NCI-H1436 (cell line): ENCODE results near the gene CD9.
A peak's percentile ranks its signal among the peaks of the same experiment; 100 is the strongest.
"Not testable (repeated sequence)": the region's sequence is repeated elsewhere in the genome, so short reads cannot be mapped to it uniquely, and the experiment has no call there.

Experiments
- DNase-seq: peaks from one replicate; lab custom pipeline; 2025; lab: John Stamatoyannopoulos, UW

The CD9 gene

DNA sequence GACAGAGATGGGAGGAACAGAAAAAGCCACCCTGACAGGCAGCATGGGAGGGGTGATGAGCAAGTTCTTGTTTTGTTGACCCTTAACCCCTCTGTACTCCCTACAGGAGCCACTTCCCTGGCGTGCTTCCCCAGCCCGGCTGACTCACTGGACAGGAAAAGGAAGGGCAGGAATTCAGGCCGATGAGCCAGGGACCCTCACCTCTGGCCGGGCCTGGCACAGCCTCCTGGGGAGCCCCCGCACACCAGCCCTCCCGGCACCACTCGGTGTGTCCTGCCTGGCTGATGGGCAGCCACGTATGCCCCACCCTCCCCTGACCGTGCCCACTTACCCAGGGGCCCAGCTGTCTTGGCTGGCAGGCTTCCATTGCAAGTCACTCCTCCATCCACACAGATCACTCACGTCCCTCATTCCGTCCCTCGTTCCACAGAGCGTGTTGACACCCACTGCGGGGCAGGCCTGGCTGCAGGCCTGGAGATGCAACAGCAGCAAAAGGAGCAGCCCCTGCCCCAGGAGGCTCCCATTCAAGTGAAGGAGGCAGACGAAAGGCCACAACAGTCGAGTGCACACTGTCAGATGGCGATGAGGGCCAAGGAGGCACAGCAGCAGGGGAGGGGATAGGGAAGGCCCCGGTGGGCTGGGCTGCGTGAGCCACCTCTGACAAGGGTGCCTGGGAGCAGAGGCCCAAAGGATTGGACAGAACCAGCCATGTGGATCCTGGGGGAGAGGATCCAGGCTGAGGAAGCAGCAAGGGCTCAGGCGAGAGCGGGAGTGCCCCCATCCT, 19.7 kb upstream of the CD9 start:
- no peak for DNase-seq

DNA sequence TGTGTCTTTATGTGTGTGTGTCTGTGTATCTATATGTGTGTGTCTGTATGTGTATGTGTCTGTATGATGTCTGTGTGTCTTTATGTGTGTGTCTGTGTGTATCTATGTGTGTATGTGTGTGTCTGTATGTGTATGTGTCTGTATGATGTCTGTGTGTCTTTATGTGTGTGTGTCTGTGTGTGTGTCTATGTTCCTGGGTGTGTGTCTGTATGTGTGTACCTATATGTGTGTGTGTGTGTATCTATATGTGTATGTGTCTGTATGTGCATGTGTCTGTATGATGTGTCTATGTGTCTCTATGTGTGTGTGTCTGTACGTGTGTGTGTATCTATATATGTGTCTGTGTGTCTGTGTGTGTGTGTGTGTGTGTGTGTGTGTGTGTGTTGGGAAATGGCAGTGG, 19.0 kb upstream of the CD9 start:
- no peak for DNase-seq

DNA sequence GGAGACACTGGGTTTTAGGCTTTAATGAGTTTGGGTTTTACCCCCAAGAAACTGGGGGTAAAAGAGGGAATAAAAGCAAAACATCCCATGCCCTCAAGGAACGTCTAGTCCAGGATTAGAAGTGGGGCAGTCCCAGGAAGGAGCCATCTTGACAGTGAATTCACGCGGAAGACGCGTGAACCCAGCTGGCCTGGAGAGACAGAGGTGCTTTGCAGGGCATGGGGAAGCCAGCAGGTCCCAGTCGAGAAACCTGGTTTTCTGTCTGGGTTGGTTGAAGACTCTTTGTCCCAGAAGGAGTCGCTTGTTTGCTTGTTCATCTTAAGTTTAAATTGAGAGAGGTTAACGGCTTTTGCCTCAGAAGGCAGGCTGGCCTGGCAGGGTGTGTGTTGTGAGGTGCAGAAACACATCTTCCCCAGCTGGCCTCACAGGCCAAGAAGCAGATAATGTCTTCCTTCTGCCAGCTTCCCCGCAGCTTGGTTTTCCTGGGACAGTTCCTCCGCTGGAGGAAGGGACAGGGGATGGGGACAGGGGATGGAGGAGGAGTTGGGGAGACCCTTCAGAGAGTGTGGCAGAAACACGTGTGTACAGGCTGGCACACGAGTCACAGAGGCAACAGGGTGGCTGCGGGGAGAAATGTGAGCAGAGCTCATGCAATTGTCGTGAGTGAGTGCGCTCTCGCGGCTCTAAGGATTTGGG, 18.5 kb upstream of the CD9 start:
- DNase-seq: no peak

DNA sequence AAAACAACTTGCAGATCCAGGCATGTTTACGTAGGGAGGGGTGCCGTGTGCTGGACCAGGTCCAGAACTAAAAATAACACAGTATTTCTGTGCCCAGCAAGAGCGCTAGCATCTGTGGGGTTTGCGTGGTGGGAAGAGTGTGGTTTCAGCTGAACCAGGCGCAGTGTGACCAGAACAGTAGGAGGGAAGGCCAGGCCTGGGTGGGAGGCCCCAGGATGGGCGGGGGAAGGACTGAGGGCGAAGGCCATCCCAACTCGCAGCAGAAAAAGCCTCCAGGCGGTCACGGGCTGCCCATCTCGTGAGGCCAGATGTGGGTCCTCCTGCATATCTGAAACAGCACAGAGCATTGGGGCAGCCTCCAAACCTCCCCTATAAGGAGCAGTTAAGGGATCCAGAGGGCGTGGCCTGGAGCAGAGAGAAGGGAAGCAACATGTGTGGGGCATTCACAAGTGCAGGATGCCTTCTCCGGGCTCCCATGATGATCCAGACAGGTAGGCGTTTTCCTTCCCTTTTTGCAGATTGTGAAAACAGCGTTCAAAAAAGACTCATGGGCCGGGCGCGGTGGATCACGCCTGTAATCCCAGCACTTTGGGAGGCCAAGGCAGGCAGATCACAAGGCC, 17.8 kb upstream of the CD9 start:
- DNase-seq: no peak

DNA sequence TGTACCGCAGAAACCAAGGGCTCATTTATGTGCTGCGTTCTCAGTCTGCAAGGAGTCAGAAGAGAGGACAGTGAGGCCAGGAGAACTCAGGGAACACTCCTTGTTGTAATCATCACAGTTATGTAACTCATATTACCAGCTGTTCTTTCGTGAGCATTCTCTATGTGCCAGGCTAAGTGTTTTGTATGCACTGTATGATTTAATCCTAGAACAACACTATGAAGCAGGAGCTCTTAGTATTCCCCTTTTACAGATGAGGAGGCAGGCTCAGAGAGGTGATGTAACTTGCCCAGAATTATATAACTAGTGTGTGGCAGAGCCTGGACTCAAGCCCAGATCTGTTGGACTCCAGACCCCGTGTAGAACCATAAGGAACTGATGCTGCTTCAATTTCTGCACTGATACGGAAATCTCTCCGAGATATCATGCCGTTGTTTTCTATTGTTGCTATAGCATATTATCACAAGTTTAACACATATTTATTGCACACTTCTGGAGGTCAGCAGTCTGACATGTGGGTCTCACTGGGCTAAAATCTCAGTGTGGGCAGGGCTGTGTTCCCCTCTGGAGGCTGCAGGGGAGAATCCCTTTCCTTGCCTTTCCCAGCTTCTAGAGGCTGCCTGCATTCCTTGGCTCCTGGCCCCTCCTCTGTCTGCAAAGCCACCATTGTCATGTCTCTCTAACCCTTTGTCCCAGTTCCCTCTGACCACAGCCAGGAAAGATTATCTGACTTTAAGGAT, 16.3 kb upstream of the CD9 start:
- no peak for DNase-seq

DNA sequence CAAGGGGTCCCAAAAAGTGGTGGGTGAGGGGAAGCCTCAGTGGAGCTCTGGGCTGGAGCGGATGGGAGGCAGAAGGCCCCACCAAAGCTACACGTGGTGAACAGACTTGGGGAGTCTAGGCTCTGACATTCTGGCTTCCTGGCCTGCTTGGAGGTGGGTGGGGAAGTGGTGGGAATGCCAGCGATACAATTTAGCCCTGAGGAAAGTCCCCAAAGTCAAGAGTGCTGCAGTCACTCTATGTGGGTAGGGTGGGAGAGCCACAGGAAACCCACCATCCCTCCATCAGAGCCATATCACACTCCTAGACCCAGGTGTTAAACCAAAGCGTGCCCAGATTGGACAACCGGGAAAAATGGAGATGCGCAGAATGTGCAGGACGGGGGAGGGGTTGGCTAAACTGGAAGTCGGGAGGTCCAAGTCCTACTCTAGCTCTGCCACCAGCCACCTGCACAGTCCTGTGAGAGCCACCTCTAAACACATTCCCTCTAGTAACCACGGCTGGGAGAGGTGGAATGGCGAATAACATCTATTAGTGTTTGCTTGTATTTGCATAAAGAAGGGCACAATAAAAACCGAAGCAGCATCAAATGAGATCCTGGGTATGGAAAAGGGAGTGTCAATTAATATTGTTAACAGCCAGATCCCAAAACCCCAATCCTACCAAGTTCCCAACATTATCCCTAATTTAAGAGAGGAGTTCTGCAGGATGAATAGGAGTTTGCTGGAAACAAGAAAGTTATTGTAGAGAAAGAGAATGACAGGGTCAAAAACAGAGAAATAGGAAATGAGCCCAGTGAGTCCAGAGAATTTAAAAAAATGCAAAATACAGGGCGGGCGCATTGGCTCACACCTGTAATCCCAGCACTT, 14.0 kb upstream of the CD9 start:
- DNase-seq: no peak

DNA sequence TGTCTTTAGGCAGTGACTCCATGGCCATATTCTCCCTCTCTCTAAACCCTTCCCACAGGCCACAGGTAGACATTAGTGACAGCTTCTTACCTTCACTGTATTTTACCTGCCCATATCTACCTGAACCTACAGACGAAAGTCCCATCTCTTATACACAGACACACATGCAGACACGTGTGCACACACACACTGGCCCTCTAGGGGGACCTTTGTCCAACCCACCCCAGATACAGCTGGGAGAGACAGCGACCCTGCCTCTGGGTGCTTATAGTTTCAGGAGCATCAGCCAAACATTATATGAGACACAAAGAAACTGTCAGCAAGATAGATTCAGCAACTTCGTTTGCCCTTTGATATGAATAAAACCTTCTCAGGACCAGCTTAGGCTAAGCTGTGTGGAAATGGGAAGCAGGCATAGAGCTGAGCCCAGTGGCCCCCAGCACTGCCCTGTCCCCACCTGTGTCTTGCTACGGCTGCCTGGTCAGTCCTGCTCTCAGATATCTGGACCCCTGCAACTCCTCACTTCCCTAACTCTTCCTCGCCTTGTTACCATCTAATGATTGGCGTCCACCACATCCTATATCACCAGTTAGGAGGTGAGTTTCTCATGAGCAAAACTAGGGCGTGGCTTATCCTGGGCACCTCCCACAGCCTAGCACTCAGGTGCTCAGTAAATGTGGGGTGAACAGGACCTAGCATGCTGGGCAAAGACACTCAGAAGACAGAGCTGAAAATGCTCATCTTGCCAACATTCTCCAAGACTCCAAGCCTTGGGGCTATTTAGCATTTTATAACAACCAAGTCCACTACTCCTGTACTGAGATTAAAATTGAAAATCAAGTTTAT, 12.0 kb upstream of the CD9 start:
- no peak for DNase-seq

DNA sequence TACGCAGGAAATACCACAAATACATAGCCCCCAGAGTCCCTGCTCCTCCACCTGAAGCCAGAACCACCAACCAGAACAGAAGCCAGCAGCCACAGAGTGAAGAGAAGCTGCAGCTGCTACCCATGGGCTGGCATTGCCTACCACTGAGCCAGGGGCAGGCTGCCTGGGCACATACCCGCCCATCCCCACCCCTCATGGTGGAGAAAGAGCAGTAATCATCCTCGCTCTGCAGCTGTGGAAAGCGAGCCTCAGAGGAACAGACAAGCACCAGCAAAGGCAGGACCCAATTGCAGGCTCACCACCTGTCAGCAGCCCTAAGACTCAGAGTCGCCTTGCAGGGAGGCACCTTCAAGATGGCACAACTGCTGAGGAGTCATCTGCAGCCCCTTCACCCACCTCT, 11.2 kb upstream of the CD9 start:
- no peak for DNase-seq

DNA sequence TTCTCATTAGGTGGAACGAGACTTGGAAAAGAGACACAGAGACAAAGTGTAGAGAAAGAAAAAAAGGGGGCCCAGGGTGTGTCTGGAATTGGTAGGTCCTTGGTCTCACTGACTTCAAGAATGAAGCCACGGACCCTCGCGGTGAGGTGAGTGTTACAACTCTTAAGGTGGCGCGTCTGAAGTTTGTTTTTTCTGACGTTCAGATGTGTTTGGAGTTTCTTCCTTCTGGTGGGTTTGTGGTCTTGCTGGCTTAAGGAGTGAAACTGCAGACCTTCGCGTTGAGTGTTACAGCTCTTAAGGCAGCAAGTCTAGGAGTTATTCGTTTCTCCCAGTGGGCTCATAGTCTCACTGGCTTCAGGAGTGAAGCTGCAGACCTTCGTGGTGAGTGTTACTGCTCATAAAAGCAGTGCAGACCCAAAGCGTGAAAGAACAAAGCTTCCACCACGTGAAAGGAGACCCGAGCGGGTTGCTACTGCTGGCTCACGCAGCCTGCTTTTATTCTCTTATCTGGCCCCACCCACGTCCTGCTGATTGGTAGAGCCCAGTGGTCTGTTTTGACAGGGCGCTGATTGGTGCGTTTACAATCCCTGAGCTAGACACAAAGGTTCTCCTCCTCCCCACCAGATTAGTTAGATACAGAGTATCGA, 10.1 kb upstream of the CD9 start:
- not testable (repeated sequence) for DNase-seq

DNA sequence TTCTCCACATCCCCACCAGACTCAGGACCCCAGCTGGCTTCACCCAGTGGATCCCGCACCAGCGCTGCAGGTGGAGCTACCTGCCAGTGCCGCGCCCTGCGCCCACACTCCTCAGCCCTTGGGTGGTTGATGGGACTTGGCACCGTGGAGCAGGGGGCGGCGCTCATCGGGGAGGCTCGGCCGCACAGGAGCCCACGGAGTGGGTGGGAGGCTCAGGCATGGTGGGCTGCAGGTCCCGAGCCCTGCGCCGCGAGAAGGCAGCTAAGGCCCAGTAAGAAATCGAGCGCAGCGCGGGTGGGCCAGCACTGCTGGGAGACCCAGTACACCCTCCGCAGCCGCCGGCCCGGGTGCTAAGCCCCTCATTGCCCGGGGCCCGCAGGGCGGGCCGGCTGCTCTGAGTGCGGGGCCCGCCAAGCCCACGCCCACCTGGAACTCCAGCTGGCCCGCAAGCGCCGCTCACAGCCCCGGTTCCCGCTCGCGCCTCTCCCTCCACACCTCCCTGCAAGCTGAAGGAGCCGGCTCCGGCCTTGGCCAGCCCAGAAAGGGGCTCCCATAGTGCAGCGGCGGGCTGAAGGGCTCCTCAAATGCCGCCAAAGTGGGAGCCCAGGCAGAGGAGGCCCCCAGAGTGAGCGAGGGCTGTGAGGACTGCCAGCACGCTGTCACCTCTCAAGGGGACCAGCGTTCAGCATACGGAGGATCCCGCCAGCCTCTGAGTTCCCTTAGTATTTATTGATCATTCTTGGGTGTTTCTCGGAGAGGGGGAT, 9.3 kb upstream of the CD9 start:
- DNase-seq: not testable (repeated sequence)

DNA sequence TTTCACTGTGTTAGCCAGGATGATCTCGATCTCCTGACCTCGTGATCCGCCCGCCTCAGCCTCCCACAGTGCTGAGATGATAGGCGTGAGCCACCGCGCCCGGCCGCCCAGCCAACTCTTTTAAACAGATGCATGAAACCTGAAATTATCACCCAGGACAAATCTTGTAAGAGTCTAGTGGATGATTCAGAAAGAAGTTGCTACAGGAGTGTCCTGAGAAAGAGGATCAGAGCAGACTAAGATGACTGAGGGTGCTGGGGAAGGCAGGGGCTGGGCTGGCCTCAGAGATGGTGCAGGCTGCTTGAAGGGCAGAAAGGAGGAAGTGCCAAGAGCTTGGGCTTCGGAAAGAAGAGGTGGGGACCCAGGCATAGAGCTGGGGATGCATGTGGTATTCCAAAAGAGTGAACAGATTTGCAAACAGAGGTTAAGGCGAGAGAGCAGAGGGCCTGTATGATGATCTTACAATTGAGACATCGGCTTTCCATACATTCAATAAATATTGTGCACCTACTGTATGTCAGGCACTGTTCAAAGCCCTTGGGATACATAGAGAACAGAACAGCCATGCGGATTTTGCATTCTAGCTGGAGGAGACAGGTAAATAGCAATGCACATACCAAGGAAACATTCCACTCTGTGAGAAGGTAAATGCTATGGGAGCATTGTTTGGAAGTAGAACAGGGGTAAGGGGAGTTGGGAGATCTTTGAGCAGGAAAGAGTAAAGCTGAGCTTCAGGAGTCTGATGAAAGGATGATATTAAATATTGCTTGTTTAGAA, 7.4 kb upstream of the CD9 start:
- no peak for DNase-seq

DNA sequence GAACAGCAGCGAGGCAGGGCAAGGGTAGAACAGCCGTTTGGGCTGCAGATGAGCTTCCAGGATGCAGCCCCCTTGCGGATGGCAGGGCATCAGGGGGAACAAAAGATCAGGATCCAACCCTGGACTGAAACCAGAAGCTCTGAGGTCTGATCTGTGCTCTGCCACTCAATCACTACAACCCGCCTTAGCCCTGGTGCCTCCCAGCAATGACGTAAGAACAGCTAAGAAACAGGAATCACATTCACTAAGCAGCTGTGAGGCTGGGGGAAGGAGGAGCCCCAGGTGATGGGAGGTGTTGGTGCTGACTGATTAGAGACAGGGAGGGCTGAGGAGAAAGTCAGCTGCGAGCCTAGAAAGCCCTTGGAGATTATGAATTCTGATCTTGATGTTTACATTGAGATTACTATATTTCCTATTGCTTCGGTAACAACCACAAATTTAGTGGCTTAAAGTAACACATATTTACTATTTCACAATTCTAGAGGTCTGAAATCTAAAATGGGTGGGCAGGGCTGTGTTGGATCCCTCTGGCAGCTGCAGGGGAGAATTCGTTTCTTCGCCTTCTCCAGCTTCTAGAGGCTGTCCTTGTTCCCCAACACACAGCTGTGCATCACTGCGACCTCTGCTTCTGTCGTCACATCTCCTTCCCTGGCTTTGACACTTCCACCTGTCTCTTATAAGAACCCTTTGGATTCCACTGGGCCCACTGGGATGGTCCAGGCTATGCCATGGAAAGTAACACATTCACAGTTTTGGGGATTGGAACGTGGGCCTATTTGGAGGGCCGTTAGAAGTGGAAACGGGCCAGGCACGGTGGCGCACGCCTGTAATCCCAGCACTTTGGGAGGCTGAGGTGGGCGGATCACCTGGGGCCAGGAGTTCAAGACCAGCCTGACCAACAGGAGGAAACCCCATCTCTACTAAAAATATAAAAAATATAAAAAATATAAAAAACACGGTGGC, 6.1 kb upstream of the CD9 start:
- peak; percentile 33 for DNase-seq

DNA sequence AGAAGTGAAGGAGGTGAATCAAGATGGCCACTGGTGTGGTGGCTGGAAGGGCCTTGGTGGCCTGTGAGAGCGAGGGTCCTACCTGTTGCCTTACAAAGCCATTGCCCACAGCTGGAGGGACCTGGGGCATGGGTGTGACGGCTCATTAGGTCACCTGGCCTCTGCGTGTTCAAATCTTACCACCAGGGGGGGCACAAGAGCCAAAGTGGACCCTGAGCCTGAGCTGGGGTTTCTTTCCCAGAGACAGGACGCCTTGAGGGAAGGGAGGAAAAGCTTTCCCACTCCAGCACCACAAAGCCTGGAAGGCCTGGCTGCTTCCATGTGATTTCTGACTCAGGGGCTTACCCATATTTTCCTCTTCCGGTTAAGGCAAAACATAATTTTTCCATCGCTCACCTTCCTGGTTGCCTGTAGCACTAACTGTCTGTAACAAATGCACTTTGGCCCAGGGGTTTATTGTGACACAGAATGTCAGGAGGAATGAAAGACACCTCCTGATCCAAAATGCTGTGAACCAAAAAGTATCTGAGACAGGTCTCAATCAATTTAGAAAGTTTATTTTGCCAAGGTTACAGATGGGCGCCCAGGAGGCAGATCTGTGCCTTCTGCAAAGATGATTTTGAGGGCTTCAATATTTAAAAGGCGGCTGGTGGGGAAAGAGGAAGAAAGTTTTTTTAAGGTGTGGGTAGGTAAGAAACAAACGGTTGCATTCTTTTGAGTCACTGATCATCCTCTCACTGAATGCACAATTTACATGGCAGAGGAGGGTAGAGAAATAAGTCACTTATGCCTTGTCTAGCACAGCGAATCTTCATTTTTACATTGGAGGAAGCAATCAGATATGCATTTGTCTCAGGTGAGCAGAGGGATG, 4.3 kb upstream of the CD9 start:
- peak; percentile 38 for DNase-seq

DNA sequence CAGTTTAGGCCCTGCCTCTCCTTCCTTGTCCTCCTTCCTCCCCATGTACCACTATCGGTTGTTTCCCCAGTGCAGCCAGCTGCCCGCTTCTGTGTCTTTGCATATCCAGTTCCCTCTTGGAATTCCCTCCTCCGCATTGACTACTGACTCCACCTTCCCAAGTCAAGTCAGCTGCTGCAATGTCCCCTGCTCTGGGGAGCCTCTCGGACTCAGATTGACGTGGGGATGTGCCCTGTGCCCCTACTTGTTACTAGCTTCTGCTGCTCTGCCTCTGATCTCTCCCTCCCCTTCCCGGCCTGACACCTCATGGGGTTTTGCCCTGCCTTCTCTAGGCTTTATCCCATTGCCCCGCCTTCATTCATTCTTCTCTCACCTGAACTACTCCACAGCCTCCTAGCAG, 2.1 kb upstream of the CD9 start:
- DNase-seq: no peak

DNA sequence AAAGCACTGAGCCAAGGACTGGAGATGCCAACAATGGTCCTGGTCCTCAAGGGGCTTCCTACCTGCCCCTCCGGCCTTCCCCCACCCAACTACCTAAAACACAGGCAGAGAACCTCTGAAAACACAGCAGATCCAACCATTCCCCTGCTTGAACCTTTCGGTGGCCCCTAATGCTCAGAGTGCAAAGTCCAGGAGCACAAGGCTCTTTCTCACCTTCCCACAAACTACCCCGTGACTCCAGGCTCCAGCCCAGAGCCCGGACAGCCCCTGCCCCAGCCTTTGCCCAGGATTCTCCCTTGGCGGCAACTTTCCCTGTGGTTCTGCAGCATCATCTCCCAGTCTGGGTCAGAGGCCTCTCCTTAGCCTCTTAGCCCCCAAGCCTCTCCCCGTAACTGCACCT, 1.6 kb upstream of the CD9 start:
- no peak for DNase-seq

DNA sequence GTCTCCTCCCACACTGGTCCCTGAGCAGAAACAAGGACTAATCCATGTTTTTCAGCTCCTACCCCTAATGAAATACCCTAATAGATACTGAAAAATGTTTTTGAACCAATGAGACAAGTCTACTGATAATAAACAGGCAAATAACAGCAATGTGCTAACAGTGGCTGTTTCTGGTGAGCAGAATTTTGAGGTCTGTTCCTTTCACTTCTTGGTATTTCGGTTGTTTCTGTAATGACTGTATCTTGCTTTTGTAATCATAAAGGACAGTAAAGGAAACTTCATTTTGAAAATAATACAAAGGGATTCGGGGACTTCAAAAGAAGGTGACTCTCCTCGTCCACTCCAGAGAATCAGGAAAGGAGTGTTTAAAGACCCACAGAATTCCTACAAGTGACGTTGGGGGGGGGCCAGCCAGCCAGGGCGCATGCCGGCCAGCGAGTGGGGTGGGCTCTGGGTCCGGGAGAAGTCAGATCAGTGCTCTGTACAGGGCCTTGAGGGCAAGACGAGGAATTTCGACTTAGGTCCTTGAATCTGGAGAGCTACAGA, 1.1 kb upstream of the CD9 start:
- no peak for DNase-seq
